ENCODE measurements around the gene ENAH.

ENAH gene

GRCh38 chr1:225681231-225681630 lies 28.3 kb upstream of the ENAH start:
- H3K36me3 ChIP-seq (ENCODE audit: low read length): no peaks in the 10 kb centered on the region
- no peak overlapping the region for H3K4me3 ChIP-seq (ENCODE audit: insufficient read depth, low read length, poor library complexity, severe bottlenecking)

GRCh38 chr1:225678545-225678944 lies 25.6 kb upstream of the ENAH start:
- no peaks in the 10 kb centered on the region for H4K20me1 ChIP-seq (ENCODE audit: low read depth, low read length)
- TF ChIP-seq CTCF (IDR thresholded peaks at IDR 0.05; ENCODE audit: insufficient read depth, low read length, poor library complexity, severe bottlenecking) (no peak), EZH2phosphoT487 (conservative IDR thresholded peaks at IDR 0.05; ENCODE audit: low read length) (no peak)
- H3F3A ChIP-seq (ENCODE audit: insufficient read depth): no peaks in the 10 kb centered on the region
- H3K27me3 ChIP-seq (ENCODE audit: low read length): no peaks in the 10 kb centered on the region; the same call in 1 of the 2 replicates
- no peaks in the 10 kb centered on the region for H3K36me3 ChIP-seq (ENCODE audit: low read length)
- H3K79me2 ChIP-seq (ENCODE audit: insufficient read depth, low read length): no peaks in the 10 kb centered on the region
- no peaks in the 10 kb centered on the region for H3K9me2 ChIP-seq (replicated peaks; ENCODE audit: insufficient read depth, low read length)
- H3K4me3 ChIP-seq (ENCODE audit: insufficient read depth, low read length, poor library complexity, severe bottlenecking): no peak overlapping the region
- no peaks in the 10 kb centered on the region for H3K9me3 ChIP-seq (ENCODE audit: insufficient read depth, low read length)
- no peak overlapping the region for H2AFZ ChIP-seq (ENCODE audit: low read depth, low read length, severe bottlenecking)
- H3K27ac ChIP-seq (ENCODE audit: low read depth, low read length): no peak overlapping the region
- H3K4me2 ChIP-seq (ENCODE audit: low read depth, low read length, poor library complexity, severe bottlenecking): no peak overlapping the region
- H3K9ac ChIP-seq (ENCODE audit: low read length): no peak overlapping the region

More at GRCh38 chr1:225681231-225681630, 28.3 kb upstream of the ENAH start:
- H3K9me2 ChIP-seq (replicated peaks; ENCODE audit: insufficient read depth, low read length): no peaks in the 10 kb centered on the region
- H3K4me2 ChIP-seq (ENCODE audit: low read depth, low read length, poor library complexity, severe bottlenecking): no peak overlapping the region
- no peak overlapping the region for H3K27ac ChIP-seq (ENCODE audit: low read depth, low read length)
- H3K27me3 ChIP-seq (ENCODE audit: low read length): no peaks in the 10 kb centered on the region
- H3F3A ChIP-seq (ENCODE audit: insufficient read depth): no peaks in the 10 kb centered on the region
- no peaks in the 10 kb centered on the region for H3K79me2 ChIP-seq (ENCODE audit: insufficient read depth, low read length)
- no peaks in the 10 kb centered on the region for H4K20me1 ChIP-seq (ENCODE audit: low read depth, low read length)
- no peak overlapping the region for H2AFZ ChIP-seq (ENCODE audit: low read depth, low read length, severe bottlenecking)
- TF ChIP-seq EZH2phosphoT487 (conservative IDR thresholded peaks at IDR 0.05; ENCODE audit: low read length) (no peak), CTCF (IDR thresholded peaks at IDR 0.05; ENCODE audit: insufficient read depth, low read length, poor library complexity, severe bottlenecking) (no peak)
- no peaks in the 10 kb centered on the region for H3K9me3 ChIP-seq (ENCODE audit: insufficient read depth, low read length)
- H3K9ac ChIP-seq (ENCODE audit: low read length): no peak overlapping the region

- TF ChIP-seq EZH2phosphoT487 (conservative IDR thresholded peaks at IDR 0.05; ENCODE audit: low read length) (no peak), CTCF (IDR thresholded peaks at IDR 0.05; ENCODE audit: insufficient read depth, low read length, poor library complexity, severe bottlenecking) (no peak)
- no peaks in the 10 kb centered on the region for H4K20me1 ChIP-seq (ENCODE audit: low read depth, low read length)
- no peaks in the 10 kb centered on the region for H3K9me3 ChIP-seq (ENCODE audit: insufficient read depth, low read length)
- no peak overlapping the region for H3K4me3 ChIP-seq (ENCODE audit: insufficient read depth, low read length, poor library complexity, severe bottlenecking)
- H3K27ac ChIP-seq (ENCODE audit: low read depth, low read length): no peak overlapping the region
- H3K27me3 ChIP-seq (ENCODE audit: low read length): no peaks in the 10 kb centered on the region; the same call in 1 of the 2 replicates
- H3K4me2 ChIP-seq (ENCODE audit: low read depth, low read length, poor library complexity, severe bottlenecking): no peak overlapping the region
- H2AFZ ChIP-seq (ENCODE audit: low read depth, low read length, severe bottlenecking): no peak overlapping the region
- no peak overlapping the region for H3K9ac ChIP-seq (ENCODE audit: low read length)
- no peaks in the 10 kb centered on the region for H3K9me2 ChIP-seq (replicated peaks; ENCODE audit: insufficient read depth, low read length)
- no peaks in the 10 kb centered on the region for H3K79me2 ChIP-seq (ENCODE audit: insufficient read depth, low read length)
- no peaks in the 10 kb centered on the region for H3F3A ChIP-seq (ENCODE audit: insufficient read depth)
- H3K36me3 ChIP-seq (ENCODE audit: low read length): no peaks in the 10 kb centered on the region
These were observed 24.6 kb upstream of the ENAH start for GRCh38 chr1:225677350-225678124.
